IPS-15b (cell line): Measurements from ENCODE around the gene PGLYRP1.

Source experiments
- H3K27me3 ChIP-seq: one replicate; pipeline ENCODE4 v1.6.1; 2013; ENCODE audit warnings: low read length; ENCODE audit not compliant: control insufficient read depth, insufficient read depth
- H3K36me3 ChIP-seq: one replicate; pipeline ENCODE4 v1.6.1; 2013; ENCODE audit warnings: low read length; ENCODE audit not compliant: control insufficient read depth, insufficient read depth
- H3K4me1 ChIP-seq: one replicate; pipeline ENCODE4 v1.6.1; 2013; ENCODE audit warnings: mild to moderate bottlenecking, low read length; ENCODE audit not compliant: control insufficient read depth, insufficient read depth
- H3K4me3 ChIP-seq: one replicate; pipeline ENCODE4 v1.5.1; 2013; ENCODE audit warnings: low read depth, low read length
- H3K9ac ChIP-seq: one replicate; pipeline ENCODE4 v1.6.1; 2013; ENCODE audit warnings: low read depth, mild to moderate bottlenecking, low read length
- H3K9me3 ChIP-seq: one replicate; pipeline ENCODE4 v1.6.1; 2013; ENCODE audit warnings: mild to moderate bottlenecking, low read length; ENCODE audit not compliant: control insufficient read depth, insufficient read depth

The PGLYRP1 gene

DNA sequence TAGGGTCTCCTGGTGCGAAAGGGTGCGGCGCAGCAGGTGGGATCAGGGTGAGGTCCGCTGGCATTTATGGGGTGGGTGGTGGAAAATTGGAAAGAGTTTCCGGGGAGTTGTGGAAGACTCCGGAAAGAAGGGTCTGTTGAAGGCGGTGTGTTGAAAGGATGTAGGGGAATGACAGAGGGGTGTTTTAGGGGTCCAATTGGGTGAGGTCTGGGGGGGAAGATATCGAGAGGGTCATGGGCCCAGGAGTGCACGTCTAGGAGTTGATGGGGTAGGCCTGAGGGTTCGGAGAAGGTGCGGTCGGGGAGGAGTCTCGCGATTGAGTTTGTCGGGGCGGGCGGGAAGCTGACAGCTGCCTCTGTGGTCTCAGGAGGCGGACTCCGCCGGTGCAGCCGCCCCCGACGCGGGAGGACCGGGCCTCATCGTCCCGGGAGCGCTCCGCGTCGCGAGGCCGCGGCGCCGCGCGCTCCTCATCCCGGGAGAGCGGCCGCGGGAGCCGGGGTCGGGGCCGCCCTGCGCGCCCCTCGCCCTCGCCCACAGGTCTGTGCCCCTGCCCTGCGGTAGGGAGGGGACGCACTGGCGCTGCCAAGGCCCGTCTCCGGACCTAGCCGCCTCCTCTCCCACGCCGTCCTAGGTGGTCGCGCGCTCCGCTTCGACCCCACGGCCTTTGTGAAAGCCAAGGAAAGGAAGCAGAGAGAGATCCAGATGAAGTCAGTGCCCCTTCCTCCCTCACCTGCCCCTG, 7.0 kb downstream of the PGLYRP1 start:
- Histone ChIP-seq H3K4me1 (peaks cover 4% of the 10 kb centered on the region), H3K27me3 (peaks cover 20% of the 10 kb centered on the region), H3K4me3 (peak overlapping the region; percentile 72), H3K9me3 (no peaks in the 10 kb centered on the region), H3K9ac (no peak overlapping the region), H3K36me3 (peaks cover 10% of the 10 kb centered on the region)

- no peak overlapping the region for H3K9ac ChIP-seq
Measured at GRCh38 chr19:46014941-46015686, 7.7 kb downstream of the PGLYRP1 start.

DNA sequence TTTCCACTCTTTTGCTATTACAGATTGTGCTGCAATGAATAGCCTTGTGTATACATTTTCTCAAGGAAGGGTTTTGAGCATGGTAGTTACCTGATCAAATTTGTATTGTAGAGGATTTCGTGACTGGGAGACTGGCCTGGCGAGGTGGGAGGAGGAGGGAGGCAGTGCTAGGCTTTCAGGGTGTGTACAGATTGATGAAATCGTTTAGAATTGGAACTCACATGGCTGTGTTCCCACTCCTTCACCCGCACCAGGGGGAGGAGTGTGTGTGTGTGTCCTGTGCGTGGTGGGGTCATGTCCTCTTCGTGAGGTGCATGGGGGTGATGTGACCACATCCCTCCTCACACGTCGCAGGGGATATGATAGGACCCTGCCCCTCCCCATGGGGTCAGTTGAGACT, 8.3 kb downstream of the PGLYRP1 start:
- H3K9ac ChIP-seq = no peak overlapping the region
- peaks cover 20% of the 10 kb centered on the region for H3K27me3 ChIP-seq
- peaks cover 4% of the 10 kb centered on the region for H3K4me1 ChIP-seq
- H3K36me3 ChIP-seq = peaks cover 8% of the 10 kb centered on the region
- H3K4me3 ChIP-seq = peak overlapping the region; percentile 66
- H3K9me3 ChIP-seq = no peaks in the 10 kb centered on the region

More at GRCh38 chr19:46014941-46015686, 7.7 kb downstream of the PGLYRP1 start:
- no peaks in the 10 kb centered on the region for H3K9me3 ChIP-seq
- H3K27me3 ChIP-seq = peaks cover 20% of the 10 kb centered on the region
- peak overlapping the region; percentile 72 for H3K4me3 ChIP-seq
- H3K36me3 ChIP-seq = peaks cover 10% of the 10 kb centered on the region
- H3K4me1 ChIP-seq = peaks cover 4% of the 10 kb centered on the region

DNA sequence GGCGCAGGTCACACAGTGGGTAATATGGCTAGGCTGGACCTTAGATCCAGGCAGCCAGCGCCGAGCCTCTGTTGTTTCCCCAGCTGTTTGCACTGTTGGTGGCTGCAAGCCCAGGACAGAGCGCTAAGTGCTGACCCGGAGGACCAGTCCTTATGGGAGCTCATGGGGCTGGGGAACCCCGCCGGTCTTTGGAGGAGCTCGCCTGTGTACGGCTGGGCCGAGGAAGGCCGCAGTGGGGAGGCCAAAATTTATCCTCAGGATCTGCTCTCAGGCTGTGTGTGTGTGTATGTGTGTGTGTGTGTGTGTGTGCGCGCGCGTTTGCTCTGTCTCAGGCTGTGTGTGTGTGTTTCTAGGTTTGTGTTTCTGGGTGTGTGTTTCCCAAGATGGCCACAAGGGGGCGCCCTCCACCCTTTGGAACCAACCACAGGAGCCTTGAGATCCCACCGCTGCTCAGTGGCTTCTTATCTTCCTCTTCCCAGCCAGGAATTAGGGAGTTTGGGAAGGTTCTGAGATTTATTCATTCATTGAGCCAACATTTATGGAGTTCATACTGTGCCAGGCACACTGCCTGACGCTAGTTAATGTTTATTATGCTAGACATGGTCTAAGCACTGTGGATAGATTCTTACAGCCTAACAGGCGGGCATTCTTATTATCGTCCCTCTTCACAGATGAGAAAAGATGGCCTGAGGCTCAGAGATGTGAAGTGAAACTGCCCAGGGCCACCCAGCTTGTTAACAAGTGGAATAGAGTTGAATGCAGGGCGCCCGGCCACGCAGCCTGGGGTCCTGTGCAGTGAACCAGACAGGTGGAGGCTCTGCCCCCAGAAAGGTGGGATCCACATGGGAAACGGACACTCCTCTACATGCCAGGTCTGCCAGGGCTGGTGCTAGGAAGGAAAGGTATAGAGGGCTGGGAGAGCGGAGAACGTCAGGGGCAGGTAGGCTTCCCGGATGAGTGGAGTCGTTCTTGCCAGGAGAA, 13.0 kb downstream of the PGLYRP1 start:
- H3K9ac ChIP-seq = no peak overlapping the region
- H3K27me3 ChIP-seq = peaks cover 8% of the 10 kb centered on the region
- H3K4me1 ChIP-seq = peaks cover 4% of the 10 kb centered on the region
- no peaks in the 10 kb centered on the region for H3K36me3 ChIP-seq
- H3K4me3 ChIP-seq = no peak overlapping the region
- H3K9me3 ChIP-seq = no peaks in the 10 kb centered on the region

DNA sequence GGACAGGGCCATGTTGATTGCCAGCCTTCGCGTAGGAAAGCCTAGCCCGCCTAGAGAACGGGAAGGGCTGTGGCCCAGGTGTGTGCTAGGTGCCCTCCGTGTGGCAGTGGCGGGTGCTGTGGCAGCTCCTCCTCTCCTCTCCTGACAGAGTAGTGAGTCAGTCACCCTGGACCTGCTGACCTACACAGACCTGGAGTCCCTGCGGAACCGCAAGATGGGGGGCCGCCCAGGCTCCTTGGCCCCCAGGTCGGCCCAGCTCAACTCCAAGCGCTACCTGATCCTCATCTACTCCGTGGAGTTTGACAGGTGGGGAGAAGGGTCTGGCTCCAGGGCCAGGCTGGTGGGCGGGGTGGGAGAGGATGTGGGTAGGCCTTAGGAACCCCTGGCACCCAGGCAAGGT, 16.4 kb downstream of the PGLYRP1 start:
- H3K36me3 ChIP-seq = peaks cover 3% of the 10 kb centered on the region
- no peak overlapping the region for H3K4me3 ChIP-seq
- no peak overlapping the region for H3K9ac ChIP-seq
- no peaks in the 10 kb centered on the region for H3K9me3 ChIP-seq
- H3K27me3 ChIP-seq = no peaks in the 10 kb centered on the region
- no peaks in the 10 kb centered on the region for H3K4me1 ChIP-seq

- Histone ChIP-seq H3K4me1 (no peaks in the 10 kb centered on the region), H3K36me3 (peaks cover 3% of the 10 kb centered on the region), H3K27me3 (no peaks in the 10 kb centered on the region), H3K9ac (peak overlapping the region; percentile 24), H3K9me3 (no peaks in the 10 kb centered on the region), H3K4me3 (no peak overlapping the region)
Measured at GRCh38 chr19:46002678-46003275, 20.1 kb downstream of the PGLYRP1 start.

DNA sequence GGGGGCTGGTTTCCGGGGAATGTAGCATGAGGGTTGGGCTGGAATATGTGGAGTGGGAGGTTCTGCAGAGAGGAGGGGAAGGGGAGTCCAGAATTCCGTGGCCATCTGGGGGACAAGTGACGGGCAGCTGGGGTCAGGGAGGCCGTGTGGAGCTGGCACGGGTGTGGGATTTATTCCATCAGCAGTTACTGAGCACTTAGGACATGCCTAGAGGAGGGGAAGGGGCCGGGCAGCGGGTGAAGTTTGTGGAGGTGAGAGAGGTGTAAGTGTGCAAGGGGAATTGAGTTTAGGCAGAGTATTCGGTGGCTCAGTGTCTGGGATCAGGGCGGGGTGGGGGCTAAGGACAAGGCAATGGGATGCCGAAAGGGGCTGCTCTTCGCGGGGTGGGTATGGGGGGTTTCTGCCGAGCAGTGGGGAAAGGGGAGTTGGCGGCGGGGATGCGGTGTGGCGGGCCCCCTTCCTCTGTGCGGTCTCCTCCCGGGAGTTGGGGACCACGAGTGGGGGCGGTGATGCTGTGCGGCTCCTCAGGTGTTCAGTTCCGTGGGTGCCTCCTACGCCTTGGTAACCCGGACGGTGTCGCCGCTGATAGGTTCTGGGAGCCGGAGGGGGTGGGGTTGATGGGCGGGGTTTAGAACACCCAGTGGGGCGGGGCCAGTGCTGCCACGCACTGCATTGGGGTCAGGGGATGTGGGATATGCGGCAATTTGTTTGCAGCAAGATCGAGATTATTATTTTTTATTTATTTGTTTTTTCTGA, 22.2 kb downstream of the PGLYRP1 start:
- H3K9me3 ChIP-seq = no peaks in the 10 kb centered on the region
- H3K36me3 ChIP-seq = peaks cover 3% of the 10 kb centered on the region
- H3K27me3 ChIP-seq = no peaks in the 10 kb centered on the region
- peak overlapping the region; percentile 83 for H3K4me3 ChIP-seq
- H3K4me1 ChIP-seq = no peaks in the 10 kb centered on the region
- no peak overlapping the region for H3K9ac ChIP-seq

- Histone ChIP-seq H3K4me1 (no peaks in the 10 kb centered on the region), H3K9me3 (no peaks in the 10 kb centered on the region), H3K4me3 (peak overlapping the region; percentile 83), H3K27me3 (no peaks in the 10 kb centered on the region), H3K9ac (no peak overlapping the region), H3K36me3 (peaks cover 3% of the 10 kb centered on the region)
Measured at GRCh38 chr19:45999653-46000121, 23.2 kb downstream of the PGLYRP1 start.

- Histone ChIP-seq H3K36me3 (peaks cover 3% of the 10 kb centered on the region), H3K4me1 (no peaks in the 10 kb centered on the region), H3K4me3 (no peak overlapping the region), H3K9ac (no peak overlapping the region), H3K9me3 (no peaks in the 10 kb centered on the region), H3K27me3 (no peaks in the 10 kb centered on the region)
Measured at GRCh38 chr19:45998834-45999233, 24.0 kb downstream of the PGLYRP1 start.

GRCh38 chr19:45996933-45997332, 25.9 kb downstream of the PGLYRP1 start:
- H3K36me3 ChIP-seq = no peaks in the 10 kb centered on the region
- no peaks in the 10 kb centered on the region for H3K9me3 ChIP-seq
- no peak overlapping the region for H3K9ac ChIP-seq

More at GRCh38 chr19:45996933-45997332, 25.9 kb downstream of the PGLYRP1 start:
- Histone ChIP-seq H3K27me3 (no peaks in the 10 kb centered on the region), H3K4me3 (no peak overlapping the region), H3K4me1 (no peaks in the 10 kb centered on the region)
